T-cell (primary cell): ENCODE data around the gene HMGN1. TPM values are rescaled to one million over a fixed set of nuclear protein-coding genes. Genes with fewer than 3 reads are reported as not detected.

Experiments used
- ATAC-seq, 4 experiments: fragments of 200-7000 bp in 3 of 4; fragments of 150-1000 bp in 1 of 4; cut with Tn5 transposase; replicated peaks in 1 of 4; 1 replicate in 3 of 4; 2 replicates in 1 of 4; pipeline ENCODE4 v1.10.0; 2021; ENCODE audit warnings: moderate library complexity in 3 of 4, mild to moderate bottlenecking in 2 of 4, moderate number of reproducible peaks in 1 of 4
- CTCF ChIA-PET, 2 donors: fragments of 300-600 bp; sonication (Branson Sonifier 250); formaldehyde crosslinking; loops; one replicate each; lab custom pipeline; 2022; ENCODE audit warnings: antibody characterized with exemption in 2 of 2; lab: Charles Lee
- POLR2A ChIA-PET, 2 donors: fragments of 300-600 bp; sonication (Branson Sonifier 250); formaldehyde crosslinking; loops; one replicate each; lab custom pipeline; 2022; ENCODE audit warnings: antibody characterized with exemption in 2 of 2; lab: Charles Lee
- DNase-seq, 35 experiments: peaks; one replicate each; pipeline versions ENCODE4 v3.0.0 to v3.0.0-alpha.2; 2013 to 2023
- H3K27ac ChIP-seq: one replicate; pipeline ENCODE4 v1.5.1; 2013; ENCODE audit warnings: low read length
- H3K27me3 ChIP-seq, 2 experiments: replicated peaks in 1 of 2; 1 replicate in 1 of 2; 2 replicates in 1 of 2; pipeline versions ENCODE4 v1.6.1 to v1.7.0; 2013; ENCODE audit warnings: low read length in 1 of 2, mixed read lengths in 1 of 2; ENCODE audit not compliant: control insufficient read depth in 2 of 2, insufficient read depth in 2 of 2; ENCODE audit errors: extremely low read depth in 1 of 2
- H3K36me3 ChIP-seq, 2 donors: 1 replicate in 1 of 2; 2 replicates in 1 of 2; pipeline versions ENCODE4 v1.6.1 to v1.7.0; 2013; ENCODE audit warnings: low read length in 1 of 2; ENCODE audit not compliant: control insufficient read depth in 2 of 2, insufficient read depth in 1 of 2; ENCODE audit errors: extremely low read depth in 1 of 2
- H3K4me1 ChIP-seq, 2 experiments: 1 replicate in 1 of 2; 2 replicates in 1 of 2; pipeline versions ENCODE4 v1.6.1 to v1.7.0; 2013; ENCODE audit warnings: low read length in 2 of 2, mixed read lengths in 1 of 2; ENCODE audit not compliant: insufficient read depth in 2 of 2, control insufficient read depth in 1 of 2; ENCODE audit errors: extremely low read depth in 1 of 2
- H3K4me3 ChIP-seq, 2 donors: 1 replicate in 1 of 2; 2 replicates in 1 of 2; pipeline versions ENCODE4 v1.5.1 to v1.7.0; 2013; ENCODE audit warnings: mild to moderate bottlenecking in 2 of 2, low read length in 1 of 2, moderate library complexity in 1 of 2; ENCODE audit not compliant: control insufficient read depth in 1 of 2; ENCODE audit errors: extremely low read depth in 1 of 2
- H3K9me3 ChIP-seq: 2 replicates; pipeline ENCODE4 v1.7.0; 2013
- H3K27ac Mint-ChIP-seq, 2 donors: one replicate each; pipeline ENCODE4 v1.8.0; 2020 to 2021; ENCODE audit warnings: mild to moderate bottlenecking in 2 of 2, mixed read lengths in 2 of 2
- H3K27me3 Mint-ChIP-seq, 2 donors: one replicate each; pipeline ENCODE4 v1.8.0; 2021 to 2022; ENCODE audit warnings: mixed read lengths in 2 of 2
- H3K36me3 Mint-ChIP-seq: one replicate; pipeline ENCODE4 v1.8.0; 2021; ENCODE audit warnings: mixed read lengths
- H3K4me1 Mint-ChIP-seq, 3 donors: one replicate each; pipeline ENCODE4 v1.8.0; 2020 to 2022; ENCODE audit warnings: mixed read lengths in 3 of 3, mild to moderate bottlenecking in 1 of 3
- H3K4me3 Mint-ChIP-seq, 3 donors: one replicate each; pipeline ENCODE4 v1.8.0; 2020 to 2022; ENCODE audit warnings: mild to moderate bottlenecking in 3 of 3, mixed read lengths in 3 of 3, moderate library complexity in 3 of 3
- H3K9me3 Mint-ChIP-seq, 3 donors: one replicate each; pipeline ENCODE4 v1.8.0; 2020 to 2022; ENCODE audit warnings: mixed read lengths in 3 of 3
- WGBS: methylation state at CpG from one replicate; pipeline ENCODE4 v1.1.5; 2013; ENCODE audit warnings: missing lambda C conversion rate; ENCODE audit not compliant: insufficient coverage; 5-methylcytosine and 5-hydroxymethylcytosine counted together
- total RNA-seq, 35 experiments: library from RNA in 6 of 35; stranded (reverse) in 6 of 35; fragments of 120-200 nt in 1 of 35; gene quantifications; one replicate each; pipeline versions ENCODE4 v1.2.1 to v1.2.4 and lab custom pipeline; 2013 to 2026

HMGN1 gene
- total RNA-seq, 5 donors from 2014 or later (not counting 1 experiment from before 2014, with no cell fraction given) = 206 to 254 (median 239) TPM

GRCh38 chr21:39346206-39346605, 2.7 kb downstream of the HMGN1 start:
- H3K4me1 ChIP-seq = peaks cover 12 to 23% of the 10 kb centered on the region in 2 experiments
- peaks cover 43% of the 10 kb centered on the region for H3K36me3 Mint-ChIP-seq
- H3K27ac Mint-ChIP-seq = peak overlapping the region; percentile 62 to 79
- H3K36me3 ChIP-seq = peaks cover 0 to 42% of the 10 kb centered on the region in 2 donors
- WGBS = no CpG with 5 or more reads among the region's 3 CpGs
- no peak for ATAC-seq
- H3K4me3 ChIP-seq = no peak overlapping the region
- ChIA-PET CTCF (interaction anchor here in 1 of 2 donors (0.6 kb wide), 1 partner anchor 160 kb away, joined by 3 read pairs; no protein-coding TSS in a partner anchor), POLR2A (interaction anchor here in 1 of 2 donors (0.6 to 1.2 kb wide), 3 partner anchors 17 to 34 kb away, joined by 4 to 12 read pairs (median 7); no protein-coding TSS in a partner anchor)
- H3K4me3 Mint-ChIP-seq = peak overlapping the region; percentile 60 to 88 (median 84)
- H3K4me1 Mint-ChIP-seq = peaks cover 42 to 46% (median 43%) of the 10 kb centered on the region in 3 donors
- no peak overlapping the region for H3K27ac ChIP-seq
- H3K27me3 ChIP-seq = no peaks in the 10 kb centered on the region
- DNase-seq = no peak
- H3K9me3 Mint-ChIP-seq = no peaks in the 10 kb centered on the region
- no peaks in the 10 kb centered on the region for H3K27me3 Mint-ChIP-seq
- no peaks in the 10 kb centered on the region for H3K9me3 ChIP-seq

- no peak overlapping the region for H3K27ac ChIP-seq
- H3K4me1 ChIP-seq = peaks cover 12 to 23% of the 10 kb centered on the region in 2 experiments
- DNase-seq (no peak), ATAC-seq (no peak)
- CTCF ChIA-PET = interaction anchor here in 1 of 2 donors (0.6 kb wide), 1 partner anchor 159 kb away, joined by 3 read pairs; no protein-coding TSS in a partner anchor
- no peak overlapping the region for H3K4me3 ChIP-seq
- Mint-ChIP-seq H3K36me3 (peaks cover 49% of the 10 kb centered on the region), H3K9me3 (no peaks in the 10 kb centered on the region), H3K27me3 (no peaks in the 10 kb centered on the region), H3K4me3 (peak overlapping the region in 1 of 3 donors; percentile 84), H3K27ac (peak overlapping the region; percentile 50 to 62), H3K4me1 (peaks cover 41 to 45% (median 43%) of the 10 kb centered on the region in 3 donors)
- POLR2A ChIA-PET = interaction anchor here in 1 of 2 donors (0.7 kb wide), 1 partner anchor 33 kb away, joined by 4 read pairs; no protein-coding TSS in a partner anchor
- H3K9me3 ChIP-seq = no peaks in the 10 kb centered on the region
- H3K36me3 ChIP-seq = peaks cover 0 to 44% of the 10 kb centered on the region in 2 donors
- WGBS = 93% methylated on average over 4 of the region's 6 CpGs
- H3K27me3 ChIP-seq = no peaks in the 10 kb centered on the region
These were observed 3.4 kb downstream of the HMGN1 start for GRCh38 chr21:39345440-39345839.

- H3K27me3 ChIP-seq = no peaks in the 10 kb centered on the region
- no peaks in the 10 kb centered on the region for H3K9me3 ChIP-seq
- H3K4me1 ChIP-seq = peaks cover 7 to 19% of the 10 kb centered on the region in 2 experiments
- peaks cover 49% of the 10 kb centered on the region for H3K36me3 Mint-ChIP-seq
- H3K4me1 Mint-ChIP-seq = peaks cover 36 to 40% (median 37%) of the 10 kb centered on the region in 3 donors
- no peak for DNase-seq
- POLR2A ChIA-PET = no interaction called here
- H3K27ac Mint-ChIP-seq = peak overlapping the region in 1 of 2 donors; percentile 50
- WGBS = no CpG with 5 or more reads among the region's 5 CpGs
- no peaks in the 10 kb centered on the region for H3K9me3 Mint-ChIP-seq
- no peak overlapping the region for H3K4me3 ChIP-seq
- CTCF ChIA-PET = no interaction called here
- H3K27me3 Mint-ChIP-seq = no peaks in the 10 kb centered on the region
- ATAC-seq = no peak
- peaks cover 0 to 44% of the 10 kb centered on the region in 2 donors for H3K36me3 ChIP-seq
- no peak overlapping the region for H3K27ac ChIP-seq
- no peak overlapping the region for H3K4me3 Mint-ChIP-seq
These were observed 4.0 kb downstream of the HMGN1 start for GRCh38 chr21:39344848-39345247.

GRCh38 chr21:39341249-39341923, 7.5 kb downstream of the HMGN1 start:
- WGBS = 100% methylated on average over 1 of the region's 6 CpGs
- H3K36me3 Mint-ChIP-seq = peaks cover 39% of the 10 kb centered on the region

GRCh38 chr21:39340687-39341086, 8.2 kb downstream of the HMGN1 start:
- Histone ChIP-seq H3K4me3 (no peak overlapping the region), H3K9me3 (no peaks in the 10 kb centered on the region), H3K27ac (no peak overlapping the region), H3K36me3 (peaks cover 0 to 34% of the 10 kb centered on the region in 2 donors), H3K27me3 (no peaks in the 10 kb centered on the region), H3K4me1 (peaks cover 0 to 4% of the 10 kb centered on the region in 2 experiments)
- no peak overlapping the region for H3K4me3 Mint-ChIP-seq
- ATAC-seq = no peak
- H3K36me3 Mint-ChIP-seq = peaks cover 36% of the 10 kb centered on the region
- peaks cover 13 to 15% (median 13%) of the 10 kb centered on the region in 3 donors for H3K4me1 Mint-ChIP-seq
- no peaks in the 10 kb centered on the region for H3K9me3 Mint-ChIP-seq
- H3K27ac Mint-ChIP-seq = no peak overlapping the region
- 93% methylated on average over 3 of the region's 6 CpGs for WGBS
- CTCF ChIA-PET = interaction anchor here in 1 of 2 donors (0.6 kb wide), 1 partner anchor 20 kb away, joined by 4 read pairs; no protein-coding TSS in a partner anchor
- H3K27me3 Mint-ChIP-seq = no peaks in the 10 kb centered on the region
- POLR2A ChIA-PET = no interaction called here
- DNase-seq = no peak

More at GRCh38 chr21:39341249-39341923, 7.5 kb downstream of the HMGN1 start:
- ATAC-seq (no peak), DNase-seq (no peak)
- H3K4me1 ChIP-seq = peaks cover 0 to 4% of the 10 kb centered on the region in 2 experiments
- POLR2A ChIA-PET = no interaction called here
- H3K27me3 ChIP-seq = no peaks in the 10 kb centered on the region
- no peaks in the 10 kb centered on the region for H3K9me3 Mint-ChIP-seq
- peaks cover 0 to 39% of the 10 kb centered on the region in 2 donors for H3K36me3 ChIP-seq
- CTCF ChIA-PET = interaction anchor here in 1 of 2 donors (0.6 kb wide), 1 partner anchor 20 kb away, joined by 4 read pairs; no protein-coding TSS in a partner anchor
- H3K9me3 ChIP-seq = no peaks in the 10 kb centered on the region
- H3K27ac ChIP-seq = no peak overlapping the region
- no peak overlapping the region for H3K4me3 ChIP-seq
- no peak overlapping the region for H3K4me3 Mint-ChIP-seq
- peak overlapping the region in 1 of 2 donors; percentile 44 for H3K27ac Mint-ChIP-seq
- H3K27me3 Mint-ChIP-seq = no peaks in the 10 kb centered on the region
- H3K4me1 Mint-ChIP-seq = peaks cover 20 to 22% (median 20%) of the 10 kb centered on the region in 3 donors

- H3K9me3 ChIP-seq = no peaks in the 10 kb centered on the region
- H3K27me3 Mint-ChIP-seq = no peaks in the 10 kb centered on the region
- H3K4me3 ChIP-seq = no peak overlapping the region
- H3K36me3 Mint-ChIP-seq = peaks cover 27% of the 10 kb centered on the region
- no peaks in the 10 kb centered on the region for H3K9me3 Mint-ChIP-seq
- no peak overlapping the region for H3K27ac ChIP-seq
- WGBS = no CpG with 5 or more reads among the region's 2 CpGs
- peaks cover 0 to 3% (median 2%) of the 10 kb centered on the region in 3 donors for H3K4me1 Mint-ChIP-seq
- H3K4me1 ChIP-seq = no peaks in the 10 kb centered on the region
- ChIA-PET CTCF (no interaction called here), POLR2A (interaction anchor here in 1 of 2 donors (0.5 kb wide), 1 partner anchor 10 kb away, joined by 7 read pairs; no protein-coding TSS in a partner anchor)
- H3K36me3 ChIP-seq = peaks cover 0 to 22% of the 10 kb centered on the region in 2 donors
- H3K4me3 Mint-ChIP-seq = no peak overlapping the region
- ATAC-seq = no peak
- H3K27me3 ChIP-seq = no peaks in the 10 kb centered on the region
- no peak for DNase-seq
- H3K27ac Mint-ChIP-seq = no peak overlapping the region
These were observed 9.7 kb downstream of the HMGN1 start for GRCh38 chr21:39339231-39339630.
